Loucy (cell line): ENCODE results near the gene AGGF1.

ENCODE experiments used
- H2AFZ ChIP-seq: fragments of 200-600 bp; sonication (generic); 2 replicates; pipeline ENCODE4 v1.6.0; 2016; ENCODE audit warnings: antibody characterized with exemption, mild to moderate bottlenecking, low read length, moderate library complexity
- H3F3A ChIP-seq: fragments of 200-600 bp; 2 replicates; pipeline ENCODE4 v1.6.0; 2016; ENCODE audit warnings: antibody characterized with exemption, low read depth, mild to moderate bottlenecking
- H3K27me3 ChIP-seq: fragments of 200-600 bp; sonication (generic); 2 replicates; pipeline ENCODE4 v1.6.1; 2014; ENCODE audit warnings: low read length, mild to moderate bottlenecking; ENCODE audit not compliant: insufficient read depth, poor library complexity, severe bottlenecking
- H3K36me3 ChIP-seq: fragments of 200-600 bp; sonication (generic); 2 replicates; pipeline ENCODE4 v1.6.1; 2016; ENCODE audit warnings: low read length; ENCODE audit not compliant: insufficient read depth
- H3K4me1 ChIP-seq: fragments of 200-600 bp; sonication (generic); 2 replicates; pipeline ENCODE4 v1.5.1; 2014; ENCODE audit warnings: low read length, mild to moderate bottlenecking; ENCODE audit not compliant: insufficient read depth, poor library complexity, severe bottlenecking
- H3K4me2 ChIP-seq: fragments of 200-600 bp; sonication (generic); 2 replicates; pipeline ENCODE4 v1.6.0; 2014; ENCODE audit warnings: antibody characterized with exemption, low read length, low read depth, mild to moderate bottlenecking; ENCODE audit not compliant: poor library complexity, severe bottlenecking
- H3K4me3 ChIP-seq: fragments of 200-600 bp; sonication (generic); 2 replicates; pipeline ENCODE4 v1.5.1; 2014; ENCODE audit warnings: low read length, mild to moderate bottlenecking, mixed read lengths; ENCODE audit not compliant: poor library complexity, severe bottlenecking
- H3K79me2 ChIP-seq: fragments of 200-600 bp; sonication (generic); 2 replicates; pipeline ENCODE4 v1.6.1; 2014; ENCODE audit warnings: low read length; ENCODE audit not compliant: insufficient read depth
- H3K9ac ChIP-seq: fragments of 200-600 bp; sonication (generic); 2 replicates; pipeline ENCODE4 v1.6.0; 2014; ENCODE audit warnings: mild to moderate bottlenecking, low read depth, low read length, moderate library complexity; ENCODE audit not compliant: poor library complexity, severe bottlenecking
- H3K9me2 ChIP-seq: fragments of 200-600 bp; sonication (generic); replicated peaks from 2 replicates; pipeline ENCODE4 v1.6.1; 2016; ENCODE audit warnings: low read depth, low read length, mixed read lengths
- H3K9me3 ChIP-seq: fragments of 200-600 bp; sonication (generic); 2 replicates; pipeline ENCODE4 v1.6.1; 2014; ENCODE audit warnings: mild to moderate bottlenecking, antibody characterized with exemption, low read length, low read depth; ENCODE audit not compliant: insufficient read depth
- H4K20me1 ChIP-seq: fragments of 200-600 bp; sonication (generic); 2 replicates; pipeline ENCODE4 v1.6.0; 2014; ENCODE audit warnings: antibody characterized with exemption, low read length, mild to moderate bottlenecking; ENCODE audit not compliant: insufficient read depth, poor library complexity, severe bottlenecking
- CTCF ChIP-seq: fragments of 200-600 bp; sonication (generic); conservative IDR thresholded peaks from 2 replicates; pipeline ENCODE4 v1.5.1; 2014; ENCODE audit warnings: mild to moderate bottlenecking, antibody characterized with exemption, low read length
- EZH2phosphoT487 ChIP-seq: fragments of 200-600 bp; IDR thresholded peaks from 2 replicates; pipeline ENCODE4 v1.6.1; 2018; ENCODE audit warnings: antibody characterized with exemption, mild to moderate bottlenecking, moderate library complexity, borderline replicate concordance

Gene AGGF1

GRCh38 chr5:77011498-77011897, 18.7 kb upstream of the AGGF1 start:
- Histone ChIP-seq H3K79me2 (no peaks in the 10 kb centered on the region), H3K36me3 (no peaks in the 10 kb centered on the region), H4K20me1 (no peaks in the 10 kb centered on the region), H2AFZ (no peak overlapping the region), H3K4me1 (peaks cover 3% of the 10 kb centered on the region), H3K4me2 (no peak overlapping the region), H3F3A (no peaks in the 10 kb centered on the region), H3K27me3 (no peaks in the 10 kb centered on the region), H3K9me2 (no peaks in the 10 kb centered on the region), H3K9me3 (no peaks in the 10 kb centered on the region), H3K4me3 (no peak overlapping the region), H3K9ac (no peak overlapping the region)
- TF ChIP-seq EZH2phosphoT487, result no peak
- TF ChIP-seq CTCF, result no peak

GRCh38 chr5:77012601-77013000, 17.6 kb upstream of the AGGF1 start:
- H3K9me2 ChIP-seq, result no peaks in the 10 kb centered on the region
- no peaks in the 10 kb centered on the region for H3K27me3 ChIP-seq
- no peak overlapping the region for H3K4me2 ChIP-seq
- H3K9me3 ChIP-seq, result no peaks in the 10 kb centered on the region
- H3F3A ChIP-seq, result no peaks in the 10 kb centered on the region
- no peaks in the 10 kb centered on the region for H3K79me2 ChIP-seq
- H3K36me3 ChIP-seq, result no peaks in the 10 kb centered on the region
- H4K20me1 ChIP-seq, result no peaks in the 10 kb centered on the region
- H3K9ac ChIP-seq, result no peak overlapping the region
- TF ChIP-seq CTCF (no peak), EZH2phosphoT487 (no peak)
- H2AFZ ChIP-seq, result peak overlapping the region; percentile 47; the same call in 1 of the 2 replicates
- no peak overlapping the region for H3K4me3 ChIP-seq
- H3K4me1 ChIP-seq, result peaks cover 3% of the 10 kb centered on the region

- Histone ChIP-seq H3K4me2 (no peak overlapping the region), H3K79me2 (no peaks in the 10 kb centered on the region), H3K4me1 (peaks cover 3% of the 10 kb centered on the region), H3K9me3 (no peaks in the 10 kb centered on the region), H3K36me3 (no peaks in the 10 kb centered on the region), H4K20me1 (no peaks in the 10 kb centered on the region), H2AFZ (0 out of 2 replicates have a peak overlapping the region, but pooled peaks have one; percentile 4), H3K4me3 (no peak overlapping the region), H3K9me2 (no peaks in the 10 kb centered on the region), H3K27me3 (no peaks in the 10 kb centered on the region), H3F3A (no peaks in the 10 kb centered on the region), H3K9ac (no peak overlapping the region)
- no peak for TF ChIP-seq EZH2phosphoT487
- TF ChIP-seq CTCF, result peak; percentile 67
Measured at GRCh38 chr5:77015938-77016569, 14.2 kb upstream of the AGGF1 start.
